Measurements from ENCODE around the gene HSF5.
"Not testable (repeated sequence)": the region's sequence is repeated elsewhere in the genome, so short reads cannot be mapped to it uniquely, and the experiment has no call there.

The HSF5 gene

GRCh38 chr17:58412064-58412703 lies 76.0 kb downstream of the HSF5 start:
- DNase-seq: no peak

DNA sequence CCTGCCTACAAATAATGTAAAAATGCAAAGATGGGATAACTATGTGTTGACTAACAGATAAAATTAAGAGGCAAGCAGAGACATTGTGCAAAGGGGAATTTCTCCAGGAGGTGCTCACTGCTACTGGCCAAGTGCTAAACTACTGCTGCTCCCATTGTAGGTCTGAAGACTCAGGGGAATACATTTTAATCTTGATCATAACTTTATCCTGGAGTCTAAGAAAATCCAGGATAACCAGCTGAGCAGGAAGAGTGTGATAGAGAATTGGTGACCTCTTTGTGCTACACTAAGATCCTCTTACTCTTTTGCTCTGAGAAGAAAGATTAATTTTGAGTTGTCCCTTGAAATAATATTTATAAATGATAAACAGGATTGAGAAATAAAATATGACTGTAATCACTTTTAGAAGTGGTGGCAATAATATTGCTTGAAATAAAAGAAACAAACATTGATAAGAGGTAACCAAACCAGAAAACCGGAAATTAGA lies 76.8 kb downstream of the HSF5 start:
- DNase-seq: no peak

DNA sequence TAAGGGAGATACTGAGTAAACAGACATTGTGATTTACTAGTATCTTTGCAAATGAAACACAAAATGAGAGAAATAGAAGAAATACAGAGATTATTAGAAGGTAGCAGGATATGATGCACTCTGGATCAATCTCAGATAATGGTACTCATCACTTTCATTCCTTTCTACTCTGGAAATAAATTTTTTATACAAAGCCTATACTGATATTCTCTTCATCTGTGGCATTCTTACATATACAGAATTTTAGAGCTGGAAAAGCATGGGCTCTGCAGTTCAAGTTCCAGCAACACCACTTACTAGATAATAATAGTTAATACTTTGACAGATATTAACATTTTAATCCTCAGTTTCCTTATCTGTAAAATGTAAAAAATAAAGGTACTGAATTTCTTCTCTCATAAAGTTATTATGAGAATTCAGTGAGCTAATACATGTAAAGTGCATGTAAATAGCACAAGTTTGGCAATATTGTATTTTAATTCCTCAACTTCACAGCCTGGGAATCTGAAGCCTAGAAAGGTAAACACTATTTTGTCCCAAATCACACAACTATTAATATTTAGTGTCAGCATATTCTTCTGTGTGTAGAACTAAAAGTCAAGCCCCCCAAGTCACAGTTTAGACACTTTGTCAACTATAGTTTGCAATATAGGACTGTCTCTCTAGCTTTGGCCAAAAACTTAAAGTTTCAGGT lies 77.3 kb downstream of the HSF5 start:
- no peak for DNase-seq

GRCh38 chr17:58409432-58409831 lies 78.8 kb downstream of the HSF5 start:
- DNase-seq: no peak

DNA sequence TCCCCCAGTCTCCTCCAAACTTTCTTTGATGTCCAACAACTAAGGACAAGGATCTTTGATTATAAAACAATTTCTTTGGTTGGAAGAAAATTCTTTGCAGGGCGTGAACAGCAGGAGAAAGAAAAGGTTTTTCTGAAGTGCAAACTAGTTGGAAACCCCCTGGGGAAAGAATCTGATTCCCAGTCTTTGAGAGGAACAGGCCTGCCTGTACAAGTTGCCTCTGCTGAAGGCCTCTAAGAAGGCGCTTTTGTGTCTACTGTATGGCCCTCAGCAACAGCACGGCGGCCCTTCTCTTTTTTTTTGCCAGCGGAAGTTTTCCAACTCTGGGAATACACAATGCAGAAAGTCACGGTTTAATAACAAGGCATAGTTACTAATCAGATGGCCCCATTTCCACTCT lies 84.9 kb downstream of the HSF5 start:
- no peak for DNase-seq

- no peak for DNase-seq
Observed at GRCh38 chr17:58402679-58403078, 85.5 kb downstream of the HSF5 start.

DNA sequence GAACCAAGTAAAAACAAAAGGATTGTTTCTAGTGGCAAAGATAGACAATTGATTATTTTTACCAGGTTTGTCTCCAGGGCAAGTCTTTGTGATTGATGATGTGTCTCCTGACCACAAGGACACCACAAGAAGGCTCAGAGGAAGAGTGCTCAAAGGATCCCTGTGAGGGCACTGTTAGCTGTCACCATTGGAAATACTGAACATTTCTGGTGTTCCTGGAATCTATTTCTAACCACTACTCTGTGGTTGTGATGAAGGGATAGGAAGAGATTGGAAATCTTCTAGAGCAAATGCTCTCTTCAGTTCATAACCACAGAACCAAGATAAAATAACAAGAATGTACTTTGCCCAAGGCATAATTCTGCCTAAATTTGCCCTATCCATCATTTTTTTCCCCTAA lies 86.2 kb downstream of the HSF5 start:
- no peak for DNase-seq

GRCh38 chr17:58401287-58401686 lies 86.9 kb downstream of the HSF5 start:
- DNase-seq: no peak

DNA sequence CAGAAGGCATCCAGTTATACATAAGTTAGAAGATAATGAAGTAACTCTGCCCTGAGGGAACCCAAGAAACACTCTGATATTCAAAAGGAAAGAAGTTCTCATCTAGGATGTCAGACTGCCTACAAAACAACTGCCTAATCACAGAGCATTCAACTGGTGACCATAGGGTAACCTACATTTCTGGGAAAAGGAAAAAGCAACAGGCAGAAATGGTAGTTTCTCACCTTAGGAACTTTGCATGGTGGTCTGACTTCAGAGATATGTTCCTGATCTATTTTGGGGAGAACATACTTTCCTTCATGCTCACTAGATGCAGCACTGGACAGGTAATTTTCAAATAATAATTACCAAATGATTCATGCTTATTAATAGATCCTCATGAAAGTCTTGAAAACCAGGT lies 87.4 kb downstream of the HSF5 start:
- DNase-seq: no peak

DNA sequence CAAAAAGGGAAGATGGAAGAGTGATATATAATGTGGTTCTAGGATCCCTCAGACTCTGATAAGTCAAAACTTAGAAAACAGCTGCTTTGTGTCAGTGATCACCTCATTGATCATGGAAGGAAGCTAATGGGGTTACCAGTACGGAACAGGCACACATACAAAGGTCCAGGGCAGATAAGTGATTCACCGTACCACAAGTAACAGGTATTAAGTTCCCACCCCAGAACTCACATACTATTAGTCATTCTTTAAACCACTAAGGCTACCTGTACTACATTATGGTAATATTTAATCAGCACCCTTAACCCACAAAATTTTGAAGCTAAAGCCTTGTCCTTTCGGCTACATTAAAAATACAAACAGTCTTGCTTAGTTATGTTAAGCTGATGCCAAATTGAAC lies 88.2 kb downstream of the HSF5 start:
- DNase-seq: no peak

DNA sequence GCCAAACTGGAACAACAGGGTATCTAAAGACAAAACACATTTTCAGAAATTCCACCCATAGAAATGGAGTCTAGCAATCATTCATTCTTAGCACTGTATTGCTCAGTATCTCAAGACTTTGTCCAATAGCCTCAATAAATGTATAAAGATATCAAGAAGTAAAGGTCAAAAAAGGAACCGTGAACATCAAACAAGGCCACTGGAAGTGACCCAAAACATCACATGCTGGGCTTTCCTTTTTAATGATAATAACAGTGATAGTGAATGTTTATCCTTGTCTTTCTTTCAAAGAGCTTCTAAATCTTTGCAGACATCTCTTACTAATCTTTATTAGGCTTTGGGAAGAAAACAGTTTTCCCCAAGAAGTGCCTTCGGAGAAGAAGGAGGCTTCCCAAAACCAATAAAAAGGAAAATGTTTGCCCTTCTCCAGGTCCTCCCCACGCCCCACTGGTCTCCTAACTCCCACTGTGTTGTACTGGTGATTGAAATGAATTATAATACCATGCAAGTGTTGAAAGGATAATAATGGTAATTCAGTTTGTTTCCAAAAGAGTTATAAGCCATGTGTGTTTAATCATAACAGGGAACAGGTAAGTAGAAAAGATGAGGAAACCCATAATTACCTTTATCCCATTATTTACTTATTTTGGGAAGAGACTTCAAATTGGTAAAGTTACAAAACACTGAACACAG lies 89.5 kb downstream of the HSF5 start:
- no peak for DNase-seq

DNA sequence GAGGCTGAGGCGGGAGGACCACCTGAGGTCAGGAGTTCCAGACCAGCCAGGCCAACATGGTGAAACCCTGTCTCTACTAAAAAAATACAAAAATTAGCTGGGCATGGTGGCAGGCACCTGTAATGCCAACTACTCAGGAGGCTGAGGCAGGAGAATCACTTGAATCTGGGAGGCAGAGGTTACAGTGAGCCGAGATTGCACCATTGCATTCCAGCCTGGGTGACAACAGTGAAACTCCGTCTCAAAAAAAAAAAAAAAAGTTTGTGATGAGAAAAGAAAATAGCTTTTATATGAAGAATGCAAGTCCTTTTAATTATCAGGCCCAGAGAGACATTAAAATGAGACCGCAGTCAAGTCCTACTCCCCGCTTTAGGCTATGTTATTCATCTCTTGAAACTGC lies 90.8 kb downstream of the HSF5 start:
- DNase-seq: not testable (repeated sequence)

DNA sequence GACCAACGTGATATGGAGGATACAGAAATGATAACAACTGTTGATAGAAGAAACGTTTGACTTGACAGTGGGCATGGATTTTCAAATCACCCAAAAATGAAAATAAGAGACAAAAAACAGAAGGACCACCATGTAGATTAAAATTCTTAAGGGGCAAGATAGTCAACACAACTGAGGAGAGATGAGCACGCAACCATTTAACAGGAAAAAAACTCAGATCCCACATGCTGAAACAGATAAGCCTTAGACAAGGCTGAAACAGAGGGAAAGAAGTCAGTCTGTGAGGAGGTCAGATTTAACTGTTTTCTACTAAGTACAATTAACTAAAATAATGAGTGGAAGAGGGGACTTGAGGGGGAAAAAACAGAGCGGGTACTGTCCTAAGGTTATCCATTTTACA lies 92.0 kb downstream of the HSF5 start:
- DNase-seq: no peak

GRCh38 chr17:58394534-58395223 lies 93.5 kb downstream of the HSF5 start:
- no peak for DNase-seq

DNA sequence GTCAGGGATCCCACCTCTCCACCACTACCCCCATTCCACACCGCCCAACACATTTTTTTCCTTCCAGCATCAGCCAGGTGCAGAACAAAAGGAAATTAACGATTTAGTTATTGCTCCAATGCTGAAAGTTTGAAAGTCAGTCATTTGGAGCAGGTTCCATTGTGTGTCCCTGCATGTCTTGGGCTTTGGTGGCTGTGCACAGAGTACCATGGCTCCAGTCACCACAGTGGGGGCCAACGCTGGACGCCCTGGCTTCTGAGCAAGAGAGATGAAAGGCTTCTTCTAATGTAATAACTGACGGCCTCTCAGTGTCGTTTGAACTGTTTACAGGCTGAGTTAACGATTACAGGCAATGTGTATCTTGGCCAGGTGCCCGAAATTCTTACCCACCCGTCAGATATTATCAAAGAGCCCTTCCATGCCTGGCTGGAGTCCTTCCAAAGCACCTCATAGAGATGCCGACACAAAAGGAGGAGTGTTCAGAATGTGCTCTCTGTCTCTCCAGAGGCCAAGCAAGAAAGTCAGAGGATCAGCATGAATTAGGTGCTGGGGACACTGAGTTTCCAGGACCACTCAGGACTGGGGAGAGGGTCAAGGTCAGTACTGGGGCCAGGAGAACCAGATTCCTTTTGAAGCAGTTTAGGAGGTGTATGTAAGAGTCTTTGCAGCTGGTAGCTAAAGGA lies 96.8 kb downstream of the HSF5 start:
- peak; percentile 91 for DNase-seq

DNA sequence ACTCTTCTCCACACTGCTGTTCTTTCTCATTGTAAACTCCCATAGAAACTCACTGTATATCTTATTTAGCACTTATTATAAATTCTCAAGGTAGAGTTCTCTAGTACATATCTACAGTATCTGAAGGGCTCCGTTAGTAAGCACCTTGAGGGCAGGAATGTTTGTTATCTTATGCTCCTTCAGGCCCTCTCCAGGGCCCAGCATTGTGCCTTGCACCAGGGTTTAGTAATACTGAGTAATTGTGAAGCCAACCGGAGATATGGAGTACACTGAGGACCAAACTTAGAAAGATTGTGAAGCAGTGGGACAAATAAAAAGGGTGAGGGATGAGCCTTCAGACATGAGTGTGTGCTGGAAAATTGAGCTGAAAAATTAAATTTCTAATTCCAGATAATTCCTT lies 97.3 kb downstream of the HSF5 start:
- no peak for DNase-seq

DNA sequence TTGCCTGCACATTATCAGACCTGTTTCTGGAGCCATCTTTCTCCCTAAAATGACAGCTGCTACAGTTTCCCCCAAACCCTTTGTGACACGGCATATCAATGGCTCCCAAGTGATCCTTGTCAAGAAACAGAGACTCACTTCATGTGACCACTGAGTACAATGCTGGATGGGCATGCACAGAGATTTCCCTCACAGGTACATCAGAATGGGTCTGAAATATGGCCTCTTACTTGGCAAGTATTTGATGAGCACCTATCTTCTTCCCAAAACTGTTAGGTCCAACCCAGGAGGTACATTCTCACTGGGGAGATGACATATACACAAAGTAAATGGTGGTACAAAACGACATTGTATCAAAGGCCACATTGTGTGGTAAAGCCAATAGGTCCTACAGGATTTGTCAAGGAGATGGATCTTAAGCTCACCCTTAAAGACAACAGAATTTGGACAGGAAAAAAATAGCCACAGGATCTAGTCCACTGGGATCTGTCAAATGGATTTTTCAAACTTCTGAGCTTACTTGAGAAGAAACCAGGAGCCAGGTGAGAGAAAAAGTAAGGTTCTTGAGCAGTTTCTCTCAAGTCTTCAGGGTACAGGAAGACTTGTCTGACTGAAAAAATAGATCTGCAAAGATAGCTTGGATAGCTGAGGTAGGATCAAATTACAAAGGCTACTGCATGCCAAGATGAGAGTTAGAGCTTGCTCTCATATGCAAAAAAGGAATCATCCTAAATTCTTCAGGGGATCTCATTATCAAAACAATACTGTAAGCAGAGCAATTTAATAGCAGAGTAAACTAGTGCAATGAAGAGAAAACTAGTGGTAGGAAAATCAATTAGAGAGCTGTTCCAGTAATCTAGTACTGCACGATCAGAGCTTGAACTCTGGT lies 99.7 kb downstream of the HSF5 start:
- DNase-seq: no peak

DNA sequence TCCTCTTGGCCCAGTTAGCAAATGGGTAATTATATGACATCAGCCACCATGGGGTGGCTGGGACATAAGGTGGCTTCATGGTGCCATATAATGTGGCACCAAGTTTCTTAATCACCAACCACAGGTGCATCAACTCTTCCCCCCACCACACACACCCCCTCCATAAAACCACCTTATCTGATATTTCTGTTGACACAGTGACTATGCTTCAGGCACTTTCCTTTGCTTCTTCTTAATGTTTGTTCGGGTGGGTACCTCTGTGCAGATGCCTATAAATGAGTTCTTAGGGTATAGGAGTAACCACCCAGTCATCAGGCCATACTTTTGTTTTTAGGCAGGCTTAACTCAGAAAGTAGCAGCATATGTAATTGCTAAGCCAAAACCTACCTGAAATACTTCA lies 100.4 kb downstream of the HSF5 start:
- no peak for DNase-seq

DNA sequence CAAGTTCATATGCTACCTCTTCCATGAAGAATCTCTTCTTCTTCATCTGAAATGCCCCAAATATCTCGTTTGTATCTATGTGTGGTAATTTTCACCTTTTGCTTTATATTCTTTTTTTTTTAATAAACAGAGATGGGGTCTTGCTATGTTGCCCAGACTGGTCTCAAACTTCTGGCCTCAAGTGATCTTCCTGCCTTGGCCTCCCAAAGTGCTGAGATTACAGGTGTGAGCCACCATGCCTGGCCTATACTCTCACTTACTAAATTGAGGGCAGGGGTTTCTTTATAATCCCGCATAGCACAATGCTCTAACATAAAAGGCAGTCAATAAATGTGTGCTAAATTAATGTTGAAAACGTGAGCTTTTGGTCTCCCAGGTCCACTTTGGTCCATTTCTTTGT lies 101.5 kb downstream of the HSF5 start:
- DNase-seq: no peak

DNA sequence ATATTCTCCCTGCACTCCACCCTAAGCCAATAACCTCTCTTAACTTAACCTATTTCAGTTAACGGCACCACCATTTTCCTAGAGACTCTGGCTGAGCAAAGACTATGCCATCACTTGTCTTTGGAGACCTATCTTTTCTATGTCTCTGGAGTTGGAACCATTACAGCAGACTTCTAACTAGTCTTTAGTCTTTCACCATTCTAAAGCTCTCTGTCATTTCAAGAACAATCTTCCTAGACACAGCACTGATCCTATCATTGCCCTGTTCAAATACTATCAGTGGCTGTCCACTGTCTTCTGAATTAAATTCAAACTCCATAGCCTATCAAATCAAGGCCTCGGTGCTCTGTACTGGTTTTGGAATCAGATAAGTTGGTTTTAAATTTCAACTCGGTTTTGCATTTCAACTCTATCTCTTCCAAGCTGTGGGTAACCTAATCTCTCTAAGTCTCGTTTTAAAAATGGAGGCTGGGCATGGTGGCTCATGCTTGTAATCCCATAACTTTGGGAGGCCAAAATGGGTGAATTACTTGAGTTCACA lies 102.8 kb downstream of the HSF5 start:
- no peak for DNase-seq

- DNase-seq: no peak
Observed at GRCh38 chr17:58384897-58385296, 103.3 kb downstream of the HSF5 start.
